HPDE6-E6E7 (cell line): Measurements from ENCODE around the gene DRD4.
A peak's percentile ranks its signal among the peaks of the same experiment; 100 is the strongest.
"Not testable (repeated sequence)": the region's sequence is repeated elsewhere in the genome, so short reads cannot be mapped to it uniquely, and the experiment has no call there.

Experiments used
- DNase-seq: peaks from one replicate; pipeline ENCODE4 v3.0.0; 2011; ENCODE audit warnings: missing footprints; ENCODE audit errors: extremely low spot score

The DRD4 gene

DNA sequence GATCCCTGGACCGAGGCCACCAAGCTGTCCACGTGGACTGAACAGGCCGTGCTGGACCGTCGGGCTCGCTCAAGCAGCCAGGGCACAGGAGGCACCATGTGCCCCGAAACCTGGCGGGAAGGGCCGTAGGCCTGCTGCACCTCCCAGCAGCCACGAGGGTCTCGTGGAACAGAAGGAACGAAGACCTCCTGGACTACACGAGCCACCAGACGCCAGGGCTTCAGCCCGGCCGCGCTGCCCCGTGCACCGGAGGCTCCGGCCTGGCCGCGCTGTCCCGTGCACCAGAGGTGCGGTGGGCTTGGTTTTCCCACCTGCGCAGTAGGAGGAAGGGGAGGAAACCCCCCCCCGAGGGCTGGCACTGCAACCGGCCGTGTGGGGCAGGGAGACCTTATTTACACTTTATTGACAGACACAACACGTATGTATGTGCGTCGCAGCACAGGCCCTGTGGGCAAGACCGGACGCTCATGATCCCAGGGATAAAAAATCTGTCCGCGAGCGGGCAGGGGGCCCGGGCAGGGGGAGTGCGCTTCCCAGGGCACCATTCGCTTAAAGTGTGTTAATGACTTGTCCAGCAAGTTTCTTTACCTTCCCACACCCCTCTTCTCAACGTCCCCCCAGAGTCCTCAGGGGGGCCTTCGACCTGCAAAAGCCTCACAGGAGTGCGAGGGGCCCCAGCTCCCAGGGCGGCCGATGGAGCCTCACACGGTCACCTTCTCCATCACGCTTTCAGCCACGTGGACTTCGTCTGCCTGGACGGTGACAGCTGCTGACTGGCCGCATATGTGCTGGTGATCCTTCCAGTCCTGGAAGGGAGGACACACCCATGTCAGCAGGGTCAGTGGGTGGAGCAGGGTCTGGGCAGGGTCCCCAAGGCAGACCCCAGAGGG lies 7.0 kb downstream of the DRD4 start:
- no peak for DNase-seq

DNA sequence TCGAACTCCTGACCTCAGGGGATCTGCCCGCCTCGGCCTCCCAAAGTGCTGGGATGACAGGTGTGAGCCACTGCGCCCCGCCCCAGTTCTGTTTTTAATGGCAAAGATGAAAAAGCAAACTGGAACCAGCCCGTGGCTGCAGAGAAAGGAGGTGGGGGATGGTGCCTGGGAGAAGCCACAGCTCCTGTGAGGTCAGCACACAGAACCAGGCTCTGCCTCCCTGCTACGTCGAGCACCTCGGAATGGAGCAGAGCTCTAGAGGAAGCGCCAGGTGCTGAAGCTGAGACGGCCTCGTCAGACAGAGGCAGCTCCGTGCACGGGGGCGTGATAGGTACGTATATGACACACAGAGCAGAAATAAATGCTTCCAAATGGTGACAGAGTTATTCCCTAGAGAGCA lies 8.5 kb downstream of the DRD4 start:
- DNase-seq, result no peak

DNA sequence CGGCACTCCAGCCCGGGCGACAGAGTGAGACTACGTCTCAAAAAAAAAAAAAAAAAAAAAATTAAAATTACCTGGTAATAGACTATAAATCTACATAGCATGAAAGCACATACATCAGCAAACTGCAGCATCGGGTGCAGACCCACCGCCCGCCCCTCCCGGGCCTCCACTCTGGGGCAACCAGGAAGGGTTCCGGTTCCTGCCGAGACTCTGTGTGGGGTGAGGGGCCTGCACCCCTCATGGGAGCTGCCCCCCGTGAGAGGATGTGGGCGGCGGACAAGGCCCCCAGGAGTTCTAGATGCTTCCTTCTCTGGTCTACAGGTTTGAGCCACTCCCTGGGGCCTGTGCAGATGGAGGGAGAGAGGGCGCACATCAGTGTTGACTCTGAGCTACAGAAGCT lies 9.1 kb downstream of the DRD4 start:
- no peak for DNase-seq

DNA sequence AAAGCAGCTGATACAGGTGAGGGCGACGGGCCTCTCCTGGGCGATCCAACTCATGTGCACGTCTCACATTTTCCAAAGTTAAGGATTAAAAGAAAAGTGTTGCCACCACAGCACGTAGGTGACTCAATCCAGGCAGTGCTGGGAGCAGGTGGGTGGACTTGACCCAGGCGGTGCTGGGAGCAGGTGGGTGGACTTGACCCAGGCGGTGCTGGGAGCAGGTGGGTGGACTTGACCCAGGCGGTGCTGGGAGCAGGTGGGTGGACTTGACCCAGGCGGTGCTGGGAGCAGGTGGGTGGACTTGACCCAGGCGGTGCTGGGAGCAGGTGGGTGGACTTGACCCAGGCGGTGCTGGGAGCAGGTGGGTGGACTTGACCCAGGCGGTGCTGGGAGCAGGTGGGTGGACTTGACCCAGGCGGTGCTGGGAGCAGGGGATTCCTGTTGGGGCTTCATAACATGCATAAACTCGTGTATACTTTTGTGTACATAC lies 10.6 kb downstream of the DRD4 start:
- not testable (repeated sequence) for DNase-seq

- DNase-seq, result no peak
Observed at GRCh38 chr11:650482-650881, 13.4 kb downstream of the DRD4 start.

- DNase-seq, result not testable (repeated sequence)
Observed at GRCh38 chr11:653136-653535, 16.1 kb downstream of the DRD4 start.

DNA sequence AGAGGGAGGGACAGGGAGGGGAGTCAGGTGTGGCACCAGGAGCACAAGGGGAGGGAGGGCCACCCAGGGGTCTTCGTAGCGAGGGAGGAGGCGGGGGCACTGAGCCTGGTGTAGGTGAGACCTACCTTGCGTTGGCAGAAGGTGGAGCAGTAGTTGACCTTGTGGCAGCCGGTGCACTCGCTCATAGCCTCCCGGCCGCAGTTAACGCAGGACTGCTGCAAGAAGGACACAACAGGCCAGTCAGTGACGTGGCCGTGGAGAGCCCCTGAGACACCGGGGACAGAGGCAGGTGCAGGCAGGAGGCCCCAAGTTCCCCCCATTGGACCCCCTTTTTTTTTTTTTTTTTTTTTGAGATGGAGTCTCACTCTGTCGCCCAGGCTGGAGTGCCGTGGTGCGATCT lies 16.8 kb downstream of the DRD4 start:
- no peak for DNase-seq

DNA sequence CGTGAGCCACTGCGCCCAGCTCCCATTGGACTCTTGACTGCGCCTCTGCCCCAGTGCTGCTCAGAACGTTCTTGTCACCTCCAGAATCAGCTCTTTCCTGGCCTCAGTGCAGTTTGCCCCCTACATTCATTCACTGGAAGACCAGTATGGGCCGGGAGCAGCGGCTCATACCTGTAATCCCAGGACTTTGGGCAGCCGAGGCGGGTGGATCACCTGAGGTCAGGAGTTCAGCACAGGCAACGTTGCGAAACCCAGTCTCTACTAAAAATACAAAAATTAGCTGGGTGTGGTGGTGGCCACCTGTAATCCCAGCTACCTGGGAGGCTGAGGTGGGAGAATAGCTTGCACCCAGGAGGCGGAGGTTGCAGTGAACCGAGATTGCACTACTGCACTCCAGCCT lies 17.4 kb downstream of the DRD4 start:
- DNase-seq, result not testable (repeated sequence)

GRCh38 chr11:655036-655726 lies 18.1 kb downstream of the DRD4 start:
- DNase-seq, result no peak

DNA sequence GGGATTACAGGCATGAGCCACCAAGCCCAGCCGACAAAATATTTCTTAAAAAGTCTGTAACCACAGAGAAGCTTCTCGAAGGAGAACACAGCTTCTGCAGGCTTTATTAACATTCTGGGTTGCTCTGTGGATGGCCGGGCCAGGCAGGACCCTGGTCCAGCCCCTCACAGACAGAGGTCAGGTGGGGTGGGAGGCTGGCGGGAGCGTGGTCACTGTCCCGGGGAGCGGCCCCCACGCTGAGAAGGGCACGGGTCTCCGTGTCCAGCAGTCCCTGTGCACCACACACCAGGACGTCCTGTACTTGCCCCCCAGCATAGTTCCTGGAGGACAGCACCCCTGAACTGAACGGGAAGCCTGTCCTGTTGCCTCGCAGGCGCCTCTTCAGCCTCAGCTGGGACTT lies 19.4 kb downstream of the DRD4 start:
- DNase-seq, result no peak

GRCh38 chr11:656866-657265 lies 19.8 kb downstream of the DRD4 start:
- no peak for DNase-seq

- no peak for DNase-seq
Observed at GRCh38 chr11:657691-658126, 20.6 kb downstream of the DRD4 start.

GRCh38 chr11:659532-660085 lies 22.5 kb downstream of the DRD4 start:
- no peak for DNase-seq

DNA sequence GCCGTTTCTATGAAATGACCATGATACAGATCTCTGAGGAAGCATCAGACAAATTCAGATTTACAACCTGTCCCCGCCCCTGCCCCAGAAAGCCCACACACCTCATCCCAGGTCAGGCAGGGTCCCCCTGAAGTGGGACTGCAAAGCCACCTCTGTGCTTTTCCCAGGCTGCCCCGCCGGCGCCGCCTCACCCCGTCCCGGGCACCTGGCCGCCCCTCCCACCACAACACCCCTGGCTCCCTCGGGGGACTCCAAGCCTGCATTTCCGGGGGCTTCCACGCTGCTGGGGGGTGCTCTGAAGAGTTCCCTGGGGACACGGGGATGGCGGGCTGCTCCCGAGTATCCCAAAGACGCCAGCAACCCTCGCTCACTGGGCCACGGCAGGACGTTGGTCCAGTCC lies 23.2 kb downstream of the DRD4 start:
- DNase-seq, result no peak

GRCh38 chr11:660681-661444 lies 23.8 kb downstream of the DRD4 start:
- no peak for DNase-seq

- peak; percentile 63 for DNase-seq
Observed at GRCh38 chr11:662689-663274, 25.7 kb downstream of the DRD4 start.

GRCh38 chr11:665062-665703 lies 28.1 kb downstream of the DRD4 start:
- DNase-seq, result no peak

GRCh38 chr11:665704-666281 lies 28.7 kb downstream of the DRD4 start:
- DNase-seq, result no peak

- no peak for DNase-seq
Observed at GRCh38 chr11:673866-674265, 36.8 kb downstream of the DRD4 start.

DNA sequence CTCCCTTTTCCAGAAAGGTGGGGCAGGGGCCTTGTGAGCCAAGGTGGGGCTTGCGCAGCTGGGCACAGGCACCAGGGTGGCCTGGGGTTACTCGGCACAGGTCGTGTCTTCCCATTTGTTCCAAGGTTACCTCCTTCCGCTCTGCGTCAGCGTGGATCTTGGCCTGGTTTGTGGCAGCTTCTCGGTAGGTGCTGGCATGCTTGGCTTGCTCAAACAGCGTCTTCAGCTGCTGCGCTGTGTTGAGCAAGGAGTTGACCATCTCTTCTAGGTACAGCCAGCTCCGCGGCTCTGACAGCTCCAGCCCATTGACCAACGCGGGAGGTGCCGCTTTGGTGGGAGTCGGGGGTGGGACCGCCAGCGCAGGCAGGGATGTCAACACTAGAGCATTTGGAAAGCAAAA lies 37.3 kb downstream of the DRD4 start:
- DNase-seq, result no peak

DNA sequence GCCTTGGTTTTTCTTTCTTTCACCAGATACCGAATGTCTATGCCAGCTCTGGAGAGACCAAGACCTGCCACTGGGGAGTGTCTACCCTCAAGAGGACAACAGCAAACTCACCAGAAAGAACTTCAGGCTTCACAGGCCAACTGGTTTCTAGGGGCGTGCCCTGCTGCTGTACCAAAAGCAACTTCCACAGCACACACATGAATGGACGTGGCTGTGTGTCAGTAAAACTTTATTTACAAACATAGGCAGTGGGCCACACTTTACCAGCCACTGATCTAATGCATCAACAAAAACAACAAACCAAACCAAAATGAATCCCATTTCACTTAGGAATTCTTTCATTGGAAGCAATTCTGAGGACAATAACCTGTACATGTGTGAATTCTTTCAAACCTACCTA lies 41.2 kb downstream of the DRD4 start:
- no peak for DNase-seq
